ENCODE measurements around the gene IL17RC. TPM values are rescaled to one million over a fixed set of nuclear protein-coding genes. Genes with fewer than 3 reads are reported as not detected.

The IL17RC gene
- total RNA-seq, 1 donor from 2014 or later = 0.42 TPM

- intact Hi-C loops (cut with micrococcal nuclease) = no loop called here
- peaks cover 22% of the 10 kb centered on the region for H3K4me1 Mint-ChIP-seq
- H3K4me3 Mint-ChIP-seq = no peak overlapping the region
- peaks cover 37% of the 10 kb centered on the region for H3K36me3 Mint-ChIP-seq (ENCODE audit: low read depth)
- no peak for DNase-seq
- no peaks in the 10 kb centered on the region for H3K27me3 Mint-ChIP-seq
- H3K27ac Mint-ChIP-seq = peak overlapping the region; percentile 70
- H3K9me3 Mint-ChIP-seq = no peaks in the 10 kb centered on the region
Observed at GRCh38 chr3:9978710-9979305, 61.9 kb downstream of the IL17RC start.

GRCh38 chr3:9980251-9980650 is 63.4 kb downstream of the IL17RC start:
- no peak overlapping the region for H3K4me3 Mint-ChIP-seq
- peaks cover 22% of the 10 kb centered on the region for H3K4me1 Mint-ChIP-seq
- no peak for DNase-seq
- no peaks in the 10 kb centered on the region for H3K27me3 Mint-ChIP-seq
- H3K27ac Mint-ChIP-seq = no peak overlapping the region
- no peaks in the 10 kb centered on the region for H3K9me3 Mint-ChIP-seq
- peaks cover 28% of the 10 kb centered on the region for H3K36me3 Mint-ChIP-seq (ENCODE audit: low read depth)
- intact Hi-C loops (cut with micrococcal nuclease) = loop anchor here (10.0 kb wide), 1 partner anchor 245 kb away; no protein-coding TSS in a partner anchor

Other genes with a start within 250 kb of the IL17RC start
- 0.17 TPM in 1 of 2 replicates, not detected in the other for gene CPNE9, start 213.3 kb upstream of the IL17RC start, total RNA-seq
- 41.7 and 45.3 TPM in 2 replicates for gene BRPF1, start 185.4 kb upstream of the IL17RC start, total RNA-seq
- 37.0 and 41.1 TPM in 2 replicates for gene OGG1, start 167.1 kb upstream of the IL17RC start, total RNA-seq
- 81.0 and 83.7 TPM in 2 replicates for gene CAMK1, start 147.2 kb upstream of the IL17RC start, total RNA-seq
- gene TADA3, start 124.6 kb upstream of the IL17RC start, total RNA-seq = 63.4 and 64.6 TPM in 2 replicates
- gene ARPC4, start 124.0 kb upstream of the IL17RC start, total RNA-seq = 263 and 267 TPM in 2 replicates
- 33.2 and 37.7 TPM in 2 replicates for gene TTLL3, start 106.8 kb upstream of the IL17RC start, total RNA-seq
- gene RPUSD3, start 73.1 kb upstream of the IL17RC start, total RNA-seq = 84.3 and 85.7 TPM in 2 replicates
- not detected in 2 replicates for gene CIDEC, start 36.8 kb upstream of the IL17RC start, total RNA-seq
- 39.5 and 41.0 TPM in 2 replicates for gene JAGN1, start 26.5 kb upstream of the IL17RC start, total RNA-seq
- gene IL17RE, start 14.2 kb upstream of the IL17RC start, total RNA-seq = 1.1 TPM in 2 replicates
- gene CRELD1, start 16.7 kb downstream of the IL17RC start, total RNA-seq = 22.7 and 23.4 TPM in 2 replicates
- gene PRRT3, start 35.3 kb downstream of the IL17RC start, total RNA-seq = 11.8 and 13.5 TPM in 2 replicates
- gene EMC3, start 69.7 kb downstream of the IL17RC start, total RNA-seq = 41.4 and 42.1 TPM in 2 replicates
- 71.4 and 73.8 TPM in 2 replicates for gene FANCD2, start 109.3 kb downstream of the IL17RC start, total RNA-seq
- gene FANCD2OS, start 191.2 kb downstream of the IL17RC start, total RNA-seq = not detected in 2 replicates
- 98.8 and 99.6 TPM in 2 replicates for gene BRK1, start 198.6 kb downstream of the IL17RC start, total RNA-seq
- 62.8 and 65.2 TPM in 2 replicates for gene VHL, start 224.7 kb downstream of the IL17RC start, total RNA-seq
- gene IRAK2, start 247.8 kb downstream of the IL17RC start, total RNA-seq = 4.5 and 5.1 TPM in 2 replicates

Data from activated CD4-positive, alpha-beta T cell treated with anti-CD3 and anti-CD28 coated beads, Interleukin-2, amount 10 ng/mL, durations not matched to agents 24 days and 14 days (primary cell).